KMS-11 (cell line): Measurements from ENCODE around the gene ADAM12.

Source experiments
- H2AFZ ChIP-seq: fragments of 200-600 bp; sonication (generic); 2 replicates; pipeline ENCODE4 v1.6.1; 2016; ENCODE audit warnings: antibody characterized with exemption, mixed run types, low read depth
- H3K27ac ChIP-seq: fragments of 200-600 bp; sonication (generic); 2 replicates; pipeline ENCODE4 v1.6.1; 2016; ENCODE audit warnings: mild to moderate bottlenecking, mixed run types
- H3K27me3 ChIP-seq: fragments of 200-600 bp; sonication (generic); 2 replicates; pipeline ENCODE4 v1.6.1; 2017; ENCODE audit warnings: mild to moderate bottlenecking, low read depth, mixed run types, moderate library complexity; ENCODE audit not compliant: insufficient read depth
- H3K36me3 ChIP-seq: fragments of 200-600 bp; sonication (generic); 2 replicates; pipeline ENCODE4 v1.6.1; 2017; ENCODE audit warnings: mild to moderate bottlenecking, mixed run types; ENCODE audit not compliant: insufficient read depth
- H3K4me1 ChIP-seq: fragments of 200-600 bp; sonication (generic); 2 replicates; pipeline ENCODE4 v1.6.1; 2016; ENCODE audit warnings: mild to moderate bottlenecking, low read depth, mixed run types; ENCODE audit not compliant: poor library complexity, severe bottlenecking
- H3K4me2 ChIP-seq: fragments of 200-600 bp; sonication (generic); 2 replicates; pipeline ENCODE4 v1.7.0; 2016; ENCODE audit warnings: mild to moderate bottlenecking, mixed run types
- H3K4me3 ChIP-seq: fragments of 200-600 bp; sonication (generic); IDR thresholded peaks from 2 replicates; pipeline ENCODE4 v1.6.1; 2017; ENCODE audit warnings: low read depth, low read length, mixed read lengths; ENCODE audit not compliant: insufficient read depth
- H3K79me2 ChIP-seq: fragments of 200-600 bp; sonication (generic); 2 replicates; pipeline ENCODE4 v1.6.1; 2016; ENCODE audit warnings: low read depth, mixed run types; ENCODE audit not compliant: insufficient read depth
- H3K9ac ChIP-seq: fragments of 200-600 bp; sonication (generic); 2 replicates; pipeline ENCODE4 v1.6.1; 2016; ENCODE audit warnings: mild to moderate bottlenecking, mixed run types
- H4K20me1 ChIP-seq: fragments of 200-600 bp; sonication (generic); 2 replicates; pipeline ENCODE4 v1.6.1; 2016; ENCODE audit warnings: mild to moderate bottlenecking, mixed run types; ENCODE audit not compliant: insufficient read depth
- TF ChIP-seq, protein P1 (sequence below): fragments of 200-600 bp; sonication (generic); conservative IDR thresholded peaks from 2 replicates; pipeline ENCODE4 v1.6.1; 2017; ENCODE audit warnings: low read depth, mild to moderate bottlenecking, antibody characterized with exemption, low read length, moderate library complexity, mixed read lengths

Gene ADAM12

DNA sequence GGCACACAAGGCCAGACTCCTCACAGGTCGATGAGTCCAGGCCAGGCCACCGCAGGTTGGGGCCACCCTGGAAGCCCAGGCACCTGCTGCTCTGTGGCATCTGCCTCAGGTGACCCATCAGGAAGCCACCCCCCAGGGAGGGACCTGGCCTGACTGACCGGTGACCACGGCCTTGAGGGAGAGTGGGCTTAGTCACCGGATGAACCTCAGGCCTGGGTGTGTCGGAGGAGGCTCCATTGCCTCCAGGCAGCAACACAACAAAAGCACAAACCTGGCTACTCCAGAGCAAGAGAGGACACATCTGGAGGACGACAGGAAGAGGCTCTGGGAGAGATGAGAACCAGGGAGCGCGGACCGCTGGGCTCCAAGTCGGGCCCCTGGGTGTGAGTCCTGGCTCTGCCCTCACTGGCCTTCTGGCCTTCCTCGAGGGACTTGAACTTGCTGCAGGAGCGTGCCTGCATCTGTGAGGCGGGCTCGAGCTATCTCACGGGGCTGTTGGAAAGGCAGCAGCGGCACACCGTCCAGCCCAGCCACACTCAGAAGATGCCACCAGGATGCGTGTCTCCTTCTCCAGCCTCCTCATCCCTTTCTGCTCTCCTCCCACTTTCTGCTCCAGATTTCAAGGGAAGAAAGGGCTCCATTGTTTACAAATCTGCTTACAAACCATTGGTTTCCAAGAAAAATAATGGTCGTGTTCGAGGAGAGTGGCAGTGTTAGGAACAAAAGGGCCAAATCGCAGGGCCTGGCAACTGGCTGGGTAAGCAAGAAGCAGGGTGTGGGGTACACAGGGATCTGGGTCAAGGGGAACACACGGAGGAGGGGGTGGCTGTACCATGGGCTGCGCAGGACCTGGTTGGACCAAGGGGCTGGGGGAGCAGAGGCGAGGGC lies 152.9 kb downstream of the ADAM12 start:
- Histone ChIP-seq H3K4me2 (no peak overlapping the region), H3K27me3 (no peaks in the 10 kb centered on the region), H3K79me2 (no peaks in the 10 kb centered on the region), H3K27ac (no peak overlapping the region), H3K4me3 (no peak overlapping the region), H3K4me1 (no peaks in the 10 kb centered on the region), H2AFZ (no peak overlapping the region), H3K36me3 (no peaks in the 10 kb centered on the region), H3K9ac (no peak overlapping the region), H4K20me1 (no peaks in the 10 kb centered on the region)
- TF ChIP-seq, protein P1, sequence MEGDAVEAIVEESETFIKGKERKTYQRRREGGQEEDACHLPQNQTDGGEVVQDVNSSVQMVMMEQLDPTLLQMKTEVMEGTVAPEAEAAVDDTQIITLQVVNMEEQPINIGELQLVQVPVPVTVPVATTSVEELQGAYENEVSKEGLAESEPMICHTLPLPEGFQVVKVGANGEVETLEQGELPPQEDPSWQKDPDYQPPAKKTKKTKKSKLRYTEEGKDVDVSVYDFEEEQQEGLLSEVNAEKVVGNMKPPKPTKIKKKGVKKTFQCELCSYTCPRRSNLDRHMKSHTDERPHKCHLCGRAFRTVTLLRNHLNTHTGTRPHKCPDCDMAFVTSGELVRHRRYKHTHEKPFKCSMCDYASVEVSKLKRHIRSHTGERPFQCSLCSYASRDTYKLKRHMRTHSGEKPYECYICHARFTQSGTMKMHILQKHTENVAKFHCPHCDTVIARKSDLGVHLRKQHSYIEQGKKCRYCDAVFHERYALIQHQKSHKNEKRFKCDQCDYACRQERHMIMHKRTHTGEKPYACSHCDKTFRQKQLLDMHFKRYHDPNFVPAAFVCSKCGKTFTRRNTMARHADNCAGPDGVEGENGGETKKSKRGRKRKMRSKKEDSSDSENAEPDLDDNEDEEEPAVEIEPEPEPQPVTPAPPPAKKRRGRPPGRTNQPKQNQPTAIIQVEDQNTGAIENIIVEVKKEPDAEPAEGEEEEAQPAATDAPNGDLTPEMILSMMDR = no peak

DNA sequence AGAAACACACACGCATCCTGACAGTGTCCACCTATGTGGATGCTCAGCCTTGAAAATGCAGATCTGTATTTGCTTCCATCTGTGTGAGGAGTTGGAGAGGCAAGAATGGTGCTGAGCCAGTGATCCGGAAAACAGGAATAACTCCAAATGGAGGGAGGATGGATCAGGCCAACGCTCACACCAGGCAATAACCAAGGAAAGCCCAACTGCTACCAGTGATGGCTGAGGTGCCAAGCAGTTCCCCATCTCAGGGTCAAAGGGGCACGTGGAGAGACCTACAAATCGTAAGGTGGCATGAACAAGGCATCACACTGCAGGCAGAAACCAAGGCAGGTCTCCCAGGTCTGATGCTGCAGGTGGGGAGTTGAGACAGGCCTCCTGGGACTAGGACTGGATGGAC lies 153.6 kb downstream of the ADAM12 start:
- Histone ChIP-seq H2AFZ (no peak overlapping the region), H3K4me3 (no peak overlapping the region), H3K36me3 (no peaks in the 10 kb centered on the region), H3K4me1 (no peaks in the 10 kb centered on the region), H3K27me3 (no peaks in the 10 kb centered on the region), H3K27ac (no peak overlapping the region), H3K9ac (no peak overlapping the region), H3K79me2 (no peaks in the 10 kb centered on the region), H4K20me1 (no peaks in the 10 kb centered on the region), H3K4me2 (no peak overlapping the region)
- TF ChIP-seq, protein P1 = no peak

DNA sequence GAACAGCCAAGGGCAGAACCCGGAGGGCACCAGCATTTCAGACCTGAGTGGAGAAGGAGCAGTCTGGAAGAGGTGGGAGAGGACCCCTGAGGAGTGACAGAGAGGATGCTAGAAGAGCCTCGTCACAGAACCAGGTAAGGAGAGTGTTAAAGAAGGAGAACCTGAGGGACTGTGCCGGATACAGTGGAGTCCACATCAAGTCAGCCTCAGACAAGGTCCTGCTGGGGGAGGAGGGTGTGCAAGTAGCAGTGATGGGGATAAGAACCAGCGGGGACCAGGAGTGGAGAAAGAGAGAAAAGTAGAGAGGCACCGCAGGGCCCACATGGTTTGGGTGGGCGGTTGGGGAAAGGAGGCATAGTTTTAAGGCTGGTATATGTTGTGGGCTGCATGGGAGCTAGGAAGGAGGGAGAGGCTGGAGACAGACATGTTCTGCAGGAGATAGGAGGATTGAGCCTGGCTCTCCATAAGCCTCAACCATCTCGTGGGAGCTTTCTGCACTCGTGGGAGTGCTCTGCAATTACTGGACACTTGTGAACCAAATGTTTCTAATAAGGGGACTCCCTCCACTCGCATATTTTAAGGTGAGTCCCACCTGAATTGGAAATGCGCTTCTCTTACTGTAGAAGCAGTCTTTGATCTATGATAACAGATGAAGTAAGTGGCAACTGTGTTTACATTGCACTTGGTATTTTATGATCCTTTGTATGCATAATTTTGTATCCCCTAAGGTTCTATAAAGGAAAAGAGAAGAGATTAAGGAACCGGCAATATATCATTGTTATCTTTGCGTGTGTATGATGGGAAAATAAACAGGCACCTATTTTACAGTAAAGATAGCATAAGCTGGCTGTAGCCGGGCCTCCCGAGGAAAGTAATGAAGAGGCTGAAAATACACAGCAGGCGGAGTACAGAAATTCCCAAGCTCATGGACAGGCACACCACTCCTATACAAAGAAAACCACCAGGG lies 154.8 kb downstream of the ADAM12 start:
- Histone ChIP-seq H2AFZ (no peak overlapping the region), H3K36me3 (no peaks in the 10 kb centered on the region), H3K27me3 (no peaks in the 10 kb centered on the region), H3K27ac (no peak overlapping the region), H4K20me1 (no peaks in the 10 kb centered on the region), H3K4me3 (no peak overlapping the region), H3K4me2 (no peak overlapping the region), H3K79me2 (no peaks in the 10 kb centered on the region), H3K4me1 (no peaks in the 10 kb centered on the region), H3K9ac (no peak overlapping the region)
- TF ChIP-seq, protein P1 = no peak

DNA sequence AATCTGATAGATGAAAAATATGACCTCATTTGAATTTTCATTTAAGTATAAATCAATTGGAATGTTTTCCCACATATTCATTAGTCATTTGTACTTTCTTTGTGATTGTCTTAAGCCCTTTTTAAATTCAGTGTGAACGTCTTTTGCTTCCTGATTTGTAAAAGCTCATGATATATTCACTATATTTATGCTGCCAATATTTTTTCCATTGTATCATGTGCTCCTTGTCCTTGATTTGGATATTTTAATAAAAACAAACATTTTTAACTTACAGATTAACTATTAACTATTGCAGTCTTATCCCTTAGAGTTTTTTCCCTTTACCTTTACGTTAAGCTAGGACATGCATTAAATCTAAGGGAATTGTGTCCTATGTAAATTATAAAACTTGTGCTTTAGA lies 157.7 kb downstream of the ADAM12 start:
- TF ChIP-seq, protein P1 = no peak
- H3K27me3 ChIP-seq = no peaks in the 10 kb centered on the region
- H3K79me2 ChIP-seq = no peaks in the 10 kb centered on the region

More for the DNA sequence above, 157.7 kb downstream of the ADAM12 start:
- H3K36me3 ChIP-seq = no peaks in the 10 kb centered on the region
- H3K4me1 ChIP-seq = no peaks in the 10 kb centered on the region
- H4K20me1 ChIP-seq = no peaks in the 10 kb centered on the region
- H2AFZ ChIP-seq = no peak overlapping the region
- H3K9ac ChIP-seq = no peak overlapping the region
- H3K4me2 ChIP-seq = no peak overlapping the region
- no peak overlapping the region for H3K27ac ChIP-seq
- H3K4me3 ChIP-seq = no peak overlapping the region
